Measurements from ENCODE around the gene SEC23A.

Gene SEC23A

DNA sequence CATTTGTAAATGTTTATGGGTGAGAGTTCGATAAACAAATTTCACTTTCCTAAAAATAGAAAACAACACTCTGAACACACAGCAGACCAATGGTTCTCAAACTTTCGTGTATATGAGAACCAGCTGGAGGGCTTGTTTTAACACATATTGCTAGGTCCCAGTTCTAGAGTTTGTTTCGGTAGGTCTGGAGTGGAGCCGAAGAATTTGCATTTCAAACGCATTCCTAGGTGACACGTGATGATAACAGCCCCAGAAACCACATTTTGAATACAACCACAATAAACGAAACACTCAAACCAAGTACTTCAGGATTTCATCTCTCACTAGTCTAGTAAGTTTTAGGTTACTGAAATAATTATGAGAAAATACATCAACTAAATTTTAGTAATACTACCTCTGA lies 17.1 kb downstream of the SEC23A start:
- no peak for DNase-seq
- H3K27ac ChIP-seq (ENCODE audit: low read length): no peak overlapping the region

DNA sequence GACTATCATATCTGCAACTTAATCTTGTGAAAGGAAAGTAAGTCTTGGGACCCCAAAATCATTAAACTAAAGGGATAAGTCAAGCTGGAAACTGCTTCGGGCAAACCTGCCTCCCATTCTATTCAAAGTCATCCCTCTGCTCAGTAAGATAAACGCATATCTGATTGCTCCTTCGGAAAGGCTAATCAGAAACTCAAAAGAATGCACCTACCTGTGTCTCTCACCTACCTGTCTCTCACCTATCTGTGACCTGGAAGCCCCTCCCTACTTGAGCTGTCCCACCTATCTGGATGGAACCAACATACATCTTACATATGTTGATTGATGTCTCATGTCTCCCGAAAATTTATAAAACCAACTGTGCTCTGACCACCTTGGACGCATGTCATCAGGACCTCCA lies 19.9 kb downstream of the SEC23A start:
- Histone ChIP-seq H3K9me3 (ENCODE audit: insufficient read depth, low read length, severe bottlenecking) (no peaks in the 10 kb centered on the region), H4K20me1 (ENCODE audit: insufficient read depth, low read length) (no peaks in the 10 kb centered on the region), H3K27ac (ENCODE audit: low read length) (no peak overlapping the region), H3K4me3 (ENCODE audit: low read depth in 1 of 2, low read length in 2 of 2) (no peak overlapping the region), H3K4me1 (ENCODE audit: insufficient read depth, low read length) (no peaks in the 10 kb centered on the region), H3K79me2 (ENCODE audit: insufficient read depth, low read length) (no peaks in the 10 kb centered on the region), H2AFZ (ENCODE audit: low read depth, low read length) (no peak overlapping the region), H3K9ac (ENCODE audit: low read depth, low read length) (no peak overlapping the region), H3K27me3 (ENCODE audit: insufficient read depth, low read length, poor library complexity) (no peaks in the 10 kb centered on the region), H3K4me2 (ENCODE audit: insufficient read depth, low read length) (no peak overlapping the region), H3K36me3 (ENCODE audit: insufficient read depth, low read length) (peaks cover 53% of the 10 kb centered on the region)
- DNase-seq (no peak), ATAC-seq (ENCODE audit: insufficient read depth, low read depth) (no peak)
- TF ChIP-seq, protein P1, sequence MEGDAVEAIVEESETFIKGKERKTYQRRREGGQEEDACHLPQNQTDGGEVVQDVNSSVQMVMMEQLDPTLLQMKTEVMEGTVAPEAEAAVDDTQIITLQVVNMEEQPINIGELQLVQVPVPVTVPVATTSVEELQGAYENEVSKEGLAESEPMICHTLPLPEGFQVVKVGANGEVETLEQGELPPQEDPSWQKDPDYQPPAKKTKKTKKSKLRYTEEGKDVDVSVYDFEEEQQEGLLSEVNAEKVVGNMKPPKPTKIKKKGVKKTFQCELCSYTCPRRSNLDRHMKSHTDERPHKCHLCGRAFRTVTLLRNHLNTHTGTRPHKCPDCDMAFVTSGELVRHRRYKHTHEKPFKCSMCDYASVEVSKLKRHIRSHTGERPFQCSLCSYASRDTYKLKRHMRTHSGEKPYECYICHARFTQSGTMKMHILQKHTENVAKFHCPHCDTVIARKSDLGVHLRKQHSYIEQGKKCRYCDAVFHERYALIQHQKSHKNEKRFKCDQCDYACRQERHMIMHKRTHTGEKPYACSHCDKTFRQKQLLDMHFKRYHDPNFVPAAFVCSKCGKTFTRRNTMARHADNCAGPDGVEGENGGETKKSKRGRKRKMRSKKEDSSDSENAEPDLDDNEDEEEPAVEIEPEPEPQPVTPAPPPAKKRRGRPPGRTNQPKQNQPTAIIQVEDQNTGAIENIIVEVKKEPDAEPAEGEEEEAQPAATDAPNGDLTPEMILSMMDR (IDR thresholded peaks at IDR 0.05; ENCODE audit: borderline replicate concordance, extremely low read depth, low read length, poor library complexity, severe bottlenecking): no peak
- TF ChIP-seq EZH2 (IDR thresholded peaks at IDR 0.05; ENCODE audit: borderline replicate concordance, low read depth, low read length, severe bottlenecking): no peak

More for the DNA sequence above, 17.1 kb downstream of the SEC23A start:
- TF ChIP-seq EZH2 (IDR thresholded peaks at IDR 0.05; ENCODE audit: borderline replicate concordance, low read depth, low read length, severe bottlenecking): no peak
- TF ChIP-seq, protein P1 (IDR thresholded peaks at IDR 0.05; ENCODE audit: borderline replicate concordance, extremely low read depth, low read length, poor library complexity, severe bottlenecking): no peak
- no peaks in the 10 kb centered on the region for H3K79me2 ChIP-seq (ENCODE audit: insufficient read depth, low read length)
- no peaks in the 10 kb centered on the region for H3K9me3 ChIP-seq (ENCODE audit: insufficient read depth, low read length, severe bottlenecking)
- no peak overlapping the region for H2AFZ ChIP-seq (ENCODE audit: low read depth, low read length)
- H3K9ac ChIP-seq (ENCODE audit: low read depth, low read length): no peak overlapping the region
- H3K4me1 ChIP-seq (ENCODE audit: insufficient read depth, low read length): no peaks in the 10 kb centered on the region
- no peaks in the 10 kb centered on the region for H3K27me3 ChIP-seq (ENCODE audit: insufficient read depth, low read length, poor library complexity)
- H3K4me2 ChIP-seq (ENCODE audit: insufficient read depth, low read length): no peak overlapping the region
- no peaks in the 10 kb centered on the region for H4K20me1 ChIP-seq (ENCODE audit: insufficient read depth, low read length)
- ATAC-seq (ENCODE audit: insufficient read depth, low read depth): no peak
- no peak overlapping the region for H3K4me3 ChIP-seq (ENCODE audit: low read depth in 1 of 2, low read length in 2 of 2)
- peaks cover 61% of the 10 kb centered on the region for H3K36me3 ChIP-seq (ENCODE audit: insufficient read depth, low read length)

DNA sequence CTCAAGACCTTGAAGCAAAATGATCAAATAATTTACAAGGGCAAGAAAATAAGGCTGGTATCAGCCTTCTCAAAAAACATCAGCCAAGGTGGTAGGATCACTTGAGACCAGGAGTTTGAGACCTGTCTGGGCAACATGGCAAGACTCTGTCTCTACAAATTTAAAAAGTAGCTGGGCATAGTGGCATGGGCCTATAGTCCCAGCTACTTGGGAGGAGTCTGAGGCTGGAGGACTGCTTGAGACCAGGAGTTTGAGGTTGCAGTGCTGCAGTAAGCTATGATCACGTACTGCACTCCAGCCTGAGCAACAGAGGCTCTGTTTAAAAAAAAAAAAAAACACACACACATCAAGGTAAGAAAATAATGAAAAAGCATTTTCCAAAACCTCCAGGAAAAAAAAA lies 22.1 kb downstream of the SEC23A start:
- Histone ChIP-seq H2AFZ (ENCODE audit: low read depth, low read length) (no peak overlapping the region), H3K9ac (ENCODE audit: low read depth, low read length) (no peak overlapping the region), H3K4me3 (ENCODE audit: low read depth in 1 of 2, low read length in 2 of 2) (no peak overlapping the region), H3K27me3 (ENCODE audit: insufficient read depth, low read length, poor library complexity) (no peaks in the 10 kb centered on the region), H3K27ac (ENCODE audit: low read length) (no peak overlapping the region), H3K4me1 (ENCODE audit: insufficient read depth, low read length) (no peaks in the 10 kb centered on the region), H3K4me2 (ENCODE audit: insufficient read depth, low read length) (no peak overlapping the region), H4K20me1 (ENCODE audit: insufficient read depth, low read length) (no peaks in the 10 kb centered on the region), H3K79me2 (ENCODE audit: insufficient read depth, low read length) (no peaks in the 10 kb centered on the region), H3K9me3 (ENCODE audit: insufficient read depth, low read length, severe bottlenecking) (no peaks in the 10 kb centered on the region), H3K36me3 (ENCODE audit: insufficient read depth, low read length) (peaks cover 44% of the 10 kb centered on the region)
- TF ChIP-seq EZH2 (IDR thresholded peaks at IDR 0.05; ENCODE audit: borderline replicate concordance, low read depth, low read length, severe bottlenecking): no peak
- TF ChIP-seq, protein P1 (IDR thresholded peaks at IDR 0.05; ENCODE audit: borderline replicate concordance, extremely low read depth, low read length, poor library complexity, severe bottlenecking): no peak
- DNase-seq: no peak
- ATAC-seq (ENCODE audit: insufficient read depth, low read depth): no peak

DNA sequence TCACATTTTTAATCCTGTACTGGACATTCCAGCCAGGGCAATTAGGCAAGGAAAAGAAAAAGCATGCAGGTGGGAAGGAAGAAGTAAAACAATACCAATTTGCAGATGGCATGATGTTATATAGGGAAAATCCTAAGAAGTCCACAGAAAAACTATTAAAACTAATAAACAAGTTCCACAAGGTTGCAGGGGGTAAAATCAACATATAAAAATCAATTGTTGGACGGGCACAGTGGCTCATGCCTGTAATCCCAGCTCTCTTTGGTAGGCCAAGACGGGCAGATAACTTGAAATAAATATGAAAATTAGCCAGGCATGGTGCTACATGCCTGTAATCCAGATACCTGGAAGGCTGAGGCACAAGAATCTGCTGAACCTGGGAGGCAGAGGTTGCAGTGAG lies 31.9 kb downstream of the SEC23A start:
- H3K27ac ChIP-seq (ENCODE audit: low read length): no peak overlapping the region
- DNase-seq (no peak), ATAC-seq (ENCODE audit: insufficient read depth, low read depth) (no peak)
- H3K36me3 ChIP-seq (ENCODE audit: insufficient read depth, low read length): peaks cover 50% of the 10 kb centered on the region
- H2AFZ ChIP-seq (ENCODE audit: low read depth, low read length): no peak overlapping the region
- no peaks in the 10 kb centered on the region for H3K4me1 ChIP-seq (ENCODE audit: insufficient read depth, low read length)
- H3K27me3 ChIP-seq (ENCODE audit: insufficient read depth, low read length, poor library complexity): no peaks in the 10 kb centered on the region
- no peak overlapping the region for H3K9ac ChIP-seq (ENCODE audit: low read depth, low read length)
- H3K4me2 ChIP-seq (ENCODE audit: insufficient read depth, low read length): no peak overlapping the region
- TF ChIP-seq, protein P1 (IDR thresholded peaks at IDR 0.05; ENCODE audit: borderline replicate concordance, extremely low read depth, low read length, poor library complexity, severe bottlenecking): no peak
- TF ChIP-seq EZH2 (IDR thresholded peaks at IDR 0.05; ENCODE audit: borderline replicate concordance, low read depth, low read length, severe bottlenecking): no peak
- H3K9me3 ChIP-seq (ENCODE audit: insufficient read depth, low read length, severe bottlenecking): no peaks in the 10 kb centered on the region
- no peak overlapping the region for H3K4me3 ChIP-seq (ENCODE audit: low read depth in 1 of 2, low read length in 2 of 2)
- H3K79me2 ChIP-seq (ENCODE audit: insufficient read depth, low read length): no peaks in the 10 kb centered on the region
- H4K20me1 ChIP-seq (ENCODE audit: insufficient read depth, low read length): no peaks in the 10 kb centered on the region
